Measurements from ENCODE around the gene LRBA.
"Not testable (repeated sequence)": the region's sequence is repeated elsewhere in the genome, so short reads cannot be mapped to it uniquely, and the experiment has no call there.

Gene LRBA

GRCh38 chr4:150943126-150943525 lies 72.0 kb downstream of the LRBA start:
- no peak for DNase-seq (ENCODE audit: low read depth in 2 of 2, low spot score in 1 of 2)

DNA sequence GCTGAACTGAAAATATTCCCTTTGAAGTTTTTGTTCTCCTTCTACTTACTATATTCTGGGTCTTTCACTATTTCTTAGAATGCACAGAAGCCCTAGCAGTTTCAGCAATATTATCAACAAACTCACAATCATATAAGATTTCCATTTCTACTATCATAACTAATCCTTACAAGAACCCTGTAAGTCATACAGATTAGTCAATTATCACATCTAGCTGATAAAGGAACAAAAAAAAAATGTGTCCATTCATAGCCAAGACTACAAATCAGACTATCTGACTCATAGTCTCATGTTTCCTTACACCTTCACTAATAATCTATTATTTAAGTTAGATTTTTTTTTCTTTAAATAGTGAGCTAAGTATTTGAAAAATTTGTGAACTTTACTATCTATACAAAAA lies 72.5 kb downstream of the LRBA start:
- no peak for DNase-seq (ENCODE audit: low read depth in 2 of 2, low spot score in 1 of 2)

GRCh38 chr4:150940123-150940522 lies 75.0 kb downstream of the LRBA start:
- no peak for DNase-seq (ENCODE audit: low read depth in 2 of 2, low spot score in 1 of 2)

DNA sequence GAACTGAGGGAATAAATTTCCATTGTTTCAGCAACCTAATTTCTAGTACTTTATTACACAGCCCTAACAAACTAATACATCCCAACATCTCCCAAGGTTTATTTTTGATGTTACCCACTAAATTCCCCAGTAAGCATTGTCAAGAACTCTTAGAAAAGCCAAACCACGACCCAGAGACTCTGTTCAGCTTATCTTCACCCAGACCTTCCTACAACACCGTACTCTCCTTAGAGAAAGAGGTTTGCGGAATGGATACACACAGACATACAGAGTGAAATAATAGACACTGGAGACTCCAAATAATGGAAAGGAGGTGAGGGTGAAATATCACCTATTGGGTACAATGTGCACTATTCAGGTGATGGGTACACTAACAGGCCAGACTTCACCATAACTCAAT lies 75.6 kb downstream of the LRBA start:
- DNase-seq (ENCODE audit: low read depth in 2 of 2, low spot score in 1 of 2): no peak

DNA sequence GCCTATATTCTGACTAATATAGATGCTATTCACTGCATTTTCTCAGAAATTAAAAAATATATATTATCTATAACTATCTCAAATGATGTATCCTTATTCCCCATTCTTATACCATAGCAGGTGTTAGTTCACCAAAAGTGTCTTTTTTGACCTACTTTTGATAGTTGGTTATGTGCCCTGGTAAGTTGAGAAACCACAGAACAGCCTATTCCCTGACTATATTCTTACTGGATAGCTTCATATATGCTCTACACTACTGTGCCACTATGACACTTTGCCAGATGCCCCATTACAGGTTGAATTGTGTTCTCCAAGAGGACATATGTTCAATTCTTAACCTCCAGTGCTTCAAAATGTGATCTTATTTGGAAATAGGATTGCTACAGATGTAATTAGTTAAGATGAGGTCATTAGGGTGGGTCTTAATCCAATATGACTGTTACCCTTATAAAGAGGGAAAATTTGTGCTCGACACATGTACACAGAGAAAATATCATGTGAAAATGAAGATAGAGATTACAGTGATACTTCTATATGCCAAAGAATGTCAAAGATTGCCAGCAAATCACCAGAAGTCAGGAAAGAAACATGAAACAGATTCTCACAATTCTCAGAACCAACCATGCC lies 76.1 kb downstream of the LRBA start:
- DNase-seq (ENCODE audit: low read depth in 2 of 2, low spot score in 1 of 2): no peak

- DNase-seq (ENCODE audit: low read depth in 2 of 2, low spot score in 1 of 2): no peak
Observed at GRCh38 chr4:150938417-150938816, 76.7 kb downstream of the LRBA start.

GRCh38 chr4:150934022-150934421 lies 81.1 kb downstream of the LRBA start:
- DNase-seq (ENCODE audit: low read depth in 2 of 2, low spot score in 1 of 2): no peak

DNA sequence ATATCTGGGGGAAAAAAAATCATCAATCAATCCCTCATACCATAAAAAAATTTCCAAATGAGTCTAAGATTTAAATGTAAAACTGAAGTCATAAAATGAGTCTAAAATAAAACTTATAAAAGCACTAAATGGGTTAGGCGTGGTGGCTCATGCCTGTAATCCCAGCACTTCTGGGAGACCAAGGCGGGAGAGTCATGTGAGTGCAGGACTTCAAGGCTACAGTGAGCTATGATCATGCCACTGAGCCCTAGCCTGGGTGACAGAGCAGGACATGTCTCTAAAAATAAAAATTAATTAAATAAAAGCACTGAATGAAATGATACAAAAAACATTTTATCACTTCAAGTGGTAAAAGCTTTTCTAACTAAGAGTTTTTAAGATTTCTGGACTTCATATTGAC lies 83.3 kb downstream of the LRBA start:
- no peak for DNase-seq (ENCODE audit: low read depth in 2 of 2, low spot score in 1 of 2)

GRCh38 chr4:150931005-150931404 lies 84.1 kb downstream of the LRBA start:
- no peak for DNase-seq (ENCODE audit: low read depth in 2 of 2, low spot score in 1 of 2)

- DNase-seq (ENCODE audit: low read depth in 2 of 2, low spot score in 1 of 2): no peak
Observed at GRCh38 chr4:150923945-150924344, 91.1 kb downstream of the LRBA start.

DNA sequence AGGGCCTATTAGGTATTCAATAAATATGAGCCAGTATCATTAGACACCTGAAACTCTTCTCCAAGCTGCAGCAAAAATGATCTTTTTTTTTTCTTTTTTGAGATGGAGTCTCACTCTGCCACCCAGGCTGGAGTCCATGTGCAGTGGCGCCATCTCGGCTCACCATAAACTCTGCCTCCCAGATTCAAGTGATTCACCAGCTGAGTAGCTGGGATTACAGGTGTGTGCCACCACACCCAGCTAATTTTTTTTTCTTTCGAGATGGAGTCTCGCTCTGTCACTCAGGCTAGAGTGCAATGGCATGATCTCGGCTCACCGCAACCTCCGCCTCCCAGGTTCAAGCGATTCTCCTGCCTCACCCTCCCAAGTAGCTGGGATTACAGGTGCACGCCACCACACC lies 93.6 kb downstream of the LRBA start:
- not testable (repeated sequence) for DNase-seq (ENCODE audit: low read depth in 2 of 2, low spot score in 1 of 2)

DNA sequence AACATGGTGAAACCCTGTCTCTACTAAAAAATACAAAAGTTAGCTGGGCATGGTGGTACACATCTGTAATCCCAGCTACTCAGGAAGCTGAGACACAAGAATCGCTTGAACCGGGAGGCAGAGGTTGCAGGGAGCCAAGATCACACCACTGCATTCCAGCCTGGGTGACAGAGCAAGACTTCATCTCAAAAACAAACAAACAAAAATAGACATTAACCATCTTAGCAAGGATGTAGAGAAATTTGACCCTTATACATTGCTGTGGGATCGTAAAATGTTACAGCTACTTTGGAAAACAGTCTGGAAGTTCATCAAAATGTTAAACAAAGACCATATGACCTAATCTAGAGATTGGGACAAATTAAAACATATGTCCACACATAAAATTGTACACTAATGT lies 96.5 kb downstream of the LRBA start:
- DNase-seq (ENCODE audit: low read depth in 2 of 2, low spot score in 1 of 2): not testable (repeated sequence)

- DNase-seq (ENCODE audit: low read depth in 2 of 2, low spot score in 1 of 2): no peak
Observed at GRCh38 chr4:150911326-150911725, 103.8 kb downstream of the LRBA start.

DNA sequence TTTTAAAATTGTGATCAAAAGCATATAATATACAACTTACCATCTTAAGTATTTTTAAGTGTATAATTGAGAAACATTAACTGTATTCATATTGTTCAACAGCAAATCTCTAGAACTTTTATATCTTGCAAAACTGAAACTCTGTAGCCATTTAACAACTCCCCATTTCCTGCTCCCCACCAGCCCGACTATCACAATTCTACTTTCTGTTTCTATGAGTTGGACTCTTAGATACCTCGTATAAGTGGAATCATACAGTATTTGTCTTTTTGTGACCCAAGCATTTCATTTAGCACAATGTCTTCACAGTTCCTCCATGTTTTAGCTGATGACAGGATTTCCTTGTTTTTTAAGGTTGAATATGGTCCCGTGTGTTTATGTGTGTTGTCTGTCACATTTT lies 106.0 kb downstream of the LRBA start:
- DNase-seq (ENCODE audit: low read depth in 2 of 2, low spot score in 1 of 2): no peak

DNA sequence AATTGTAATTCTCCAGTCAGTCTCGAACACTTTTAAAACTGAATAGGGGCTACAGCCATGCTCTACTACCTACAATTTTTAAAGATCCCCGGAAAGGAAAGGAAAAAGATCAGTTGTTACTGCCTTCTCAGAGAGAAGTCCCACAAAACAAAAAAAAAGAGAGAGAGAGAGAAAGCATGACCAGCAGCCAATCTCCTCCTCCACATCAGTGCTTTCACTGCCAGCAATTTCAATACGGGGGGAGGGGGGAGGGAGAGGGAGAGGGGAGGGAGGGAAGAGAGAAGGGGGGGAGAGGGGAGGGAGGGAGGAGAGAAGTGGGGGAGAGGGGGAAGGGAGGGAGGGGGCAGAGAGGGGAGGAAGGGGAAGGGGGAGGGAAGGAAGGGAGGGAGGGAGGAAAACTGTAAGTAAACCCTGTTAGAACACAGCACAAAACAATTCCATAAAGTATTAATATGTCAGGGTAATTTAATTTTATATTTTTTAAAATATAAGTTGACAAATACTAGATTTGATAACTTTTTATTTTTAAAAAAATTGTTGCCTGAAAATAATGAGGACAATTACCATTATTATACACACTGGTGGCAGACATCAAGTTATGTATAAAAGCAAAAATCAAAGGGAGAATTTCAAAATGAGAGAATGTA lies 108.0 kb downstream of the LRBA start:
- no peak for DNase-seq (ENCODE audit: low read depth in 2 of 2, low spot score in 1 of 2)

DNA sequence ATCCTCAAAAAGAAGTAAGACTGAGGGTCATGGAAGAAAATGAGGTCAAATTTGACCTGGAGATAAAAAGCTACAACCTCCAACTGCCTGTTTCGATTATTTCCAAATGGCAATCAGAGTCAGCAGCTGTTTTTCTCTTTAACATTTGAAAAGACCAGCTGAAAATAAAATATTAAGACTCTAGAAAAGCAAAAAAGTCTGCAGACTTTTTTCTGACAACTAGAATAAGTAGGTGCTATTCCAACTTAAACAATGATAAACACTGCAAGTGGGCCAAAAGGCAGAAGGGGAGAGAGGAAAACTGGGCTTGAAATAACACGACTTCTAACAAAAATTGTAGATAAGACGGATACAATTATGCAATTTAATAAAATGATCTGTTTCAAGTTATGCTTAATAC lies 110.4 kb downstream of the LRBA start:
- DNase-seq (ENCODE audit: low read depth in 2 of 2, low spot score in 1 of 2): no peak

- DNase-seq (ENCODE audit: low read depth in 2 of 2, low spot score in 1 of 2): no peak
Observed at GRCh38 chr4:150903603-150904002, 111.5 kb downstream of the LRBA start.

GRCh38 chr4:150896497-150896896 lies 118.6 kb downstream of the LRBA start:
- no peak for DNase-seq (ENCODE audit: low read depth in 2 of 2, low spot score in 1 of 2)

DNA sequence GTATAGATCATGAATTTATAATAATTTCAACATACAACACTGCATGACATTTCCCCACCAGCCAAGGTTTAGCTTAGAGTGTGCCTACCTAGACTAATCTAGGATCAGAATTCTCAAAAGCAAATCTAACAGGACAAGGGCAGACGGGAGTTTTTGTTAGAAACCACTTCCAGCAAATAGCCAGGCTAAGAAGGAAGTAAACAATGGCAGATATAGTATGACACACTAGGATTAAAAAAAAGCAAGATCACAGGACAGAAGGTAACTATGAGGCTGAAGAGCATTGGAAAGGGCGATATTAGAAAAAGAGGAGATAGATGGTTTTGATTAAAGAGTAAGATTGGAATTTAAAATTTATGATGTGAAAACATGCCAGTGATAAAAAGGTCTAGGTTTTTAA lies 124.8 kb downstream of the LRBA start:
- DNase-seq (ENCODE audit: low read depth in 2 of 2, low spot score in 1 of 2): no peak

DNA sequence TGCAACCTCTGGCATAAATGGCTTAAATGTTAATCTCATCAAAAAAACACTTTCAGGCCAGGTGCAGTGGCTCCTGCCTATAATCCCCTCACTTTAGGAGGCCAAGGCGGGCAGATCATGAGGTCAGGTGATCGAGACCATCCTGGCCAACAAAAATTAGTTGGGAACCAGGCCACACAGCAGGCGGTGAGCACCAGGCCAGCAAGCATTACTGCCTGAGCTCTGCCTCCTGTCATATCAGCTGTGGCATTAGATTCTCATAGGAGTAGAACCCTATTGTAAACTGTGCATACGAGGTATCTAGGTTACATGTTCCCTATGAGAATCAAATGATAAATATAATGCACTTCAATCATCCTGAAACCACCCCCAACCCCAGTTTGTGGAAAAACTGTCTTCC lies 125.8 kb downstream of the LRBA start:
- no peak for DNase-seq (ENCODE audit: low read depth in 2 of 2, low spot score in 1 of 2)

GRCh38 chr4:150888625-150889024 lies 126.5 kb downstream of the LRBA start:
- DNase-seq (ENCODE audit: low read depth in 2 of 2, low spot score in 1 of 2): no peak

DNA sequence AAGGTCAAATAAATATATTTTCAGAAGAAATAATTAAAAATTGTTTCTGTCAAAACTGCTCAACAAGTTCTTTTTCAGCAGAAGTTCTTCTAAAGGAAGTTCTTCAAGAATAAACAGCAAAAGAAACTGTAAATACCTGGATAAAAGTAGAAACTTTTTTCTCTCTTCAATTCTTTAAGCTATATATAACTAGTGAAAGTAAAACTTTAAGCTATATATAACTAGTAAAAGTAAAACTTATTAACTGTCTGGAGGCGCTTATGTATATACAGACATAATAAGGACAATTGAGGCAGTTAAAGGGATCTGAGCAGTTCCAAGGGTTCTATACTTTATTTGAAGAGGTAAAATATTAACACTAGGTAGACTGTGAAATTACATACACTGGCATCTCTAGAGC lies 126.9 kb downstream of the LRBA start:
- no peak for DNase-seq (ENCODE audit: low read depth in 2 of 2, low spot score in 1 of 2)

DNA sequence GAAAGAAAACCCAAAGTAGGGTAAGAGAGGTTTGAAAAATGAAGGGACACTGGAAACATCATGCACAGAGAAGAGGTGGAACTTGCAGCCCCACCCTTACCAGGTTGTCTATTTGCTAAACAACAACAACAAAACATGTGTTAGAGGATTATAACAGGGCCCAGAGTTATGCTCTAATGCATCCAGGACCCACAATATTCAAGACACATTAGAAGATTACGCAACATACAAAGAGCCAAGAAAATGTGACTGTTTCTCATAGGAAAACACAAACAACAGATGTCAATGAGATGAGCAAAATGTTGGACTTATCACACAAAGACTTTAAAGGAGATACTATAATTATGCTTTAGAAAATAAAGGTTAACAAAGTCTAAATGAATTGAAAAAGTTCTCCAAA lies 128.5 kb downstream of the LRBA start:
- no peak for DNase-seq (ENCODE audit: low read depth in 2 of 2, low spot score in 1 of 2)
